ENCODE results near the gene ITGB7.

DNA sequence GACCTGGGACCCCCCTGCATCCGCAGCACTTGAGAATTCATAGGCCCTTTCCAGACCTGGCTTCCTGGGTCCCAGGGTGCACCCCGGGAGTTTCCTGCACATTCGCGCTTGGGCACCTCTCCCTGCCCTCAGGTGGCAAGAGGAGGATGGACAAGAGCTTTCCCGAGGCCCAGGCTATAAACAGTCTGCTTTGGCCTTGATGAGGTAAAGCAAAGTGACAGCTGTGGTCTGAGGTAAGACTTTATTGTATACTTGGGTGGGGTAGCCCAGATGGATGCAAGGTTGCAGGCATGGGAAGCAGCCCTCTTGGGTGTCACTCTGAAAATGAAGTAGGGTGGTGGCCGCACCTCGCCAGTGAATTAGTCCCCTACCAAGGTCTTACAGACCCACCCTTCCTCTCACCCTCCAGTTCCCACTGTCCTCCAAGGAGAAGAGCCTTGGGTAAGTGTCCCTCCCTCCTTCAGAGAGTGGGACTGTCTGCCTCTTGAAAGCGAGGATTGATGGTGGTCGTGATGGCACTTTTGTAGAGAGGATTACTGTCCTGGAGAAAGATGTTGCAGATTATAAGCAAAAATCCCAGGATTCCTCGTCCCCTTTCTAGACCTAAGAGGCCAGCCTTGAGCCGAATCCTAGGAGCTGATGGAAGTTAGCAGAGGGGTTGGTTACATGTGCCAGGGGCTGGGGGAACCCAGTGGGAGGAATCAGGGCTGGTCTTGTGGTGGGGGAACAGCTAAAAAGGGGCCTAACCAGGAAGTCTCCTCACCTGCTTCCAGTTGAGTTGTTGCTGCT is 15.8 kb downstream of the ITGB7 start:
- no peak for TF ChIP-seq CTCF (conservative IDR thresholded peaks at IDR 0.05)
- no peak for TF ChIP-seq ZFX (IDR thresholded peaks at IDR 0.05)
